SK-N-MC (cell line): ENCODE results near the gene B4GALT6.

ENCODE experiments used
- EZH2 ChIP-seq: fragments of 200-600 bp; sonication (generic); IDR thresholded peaks from one replicate; pipeline ENCODE4 v1.6.1; 2017; ENCODE audit warnings: antibody characterized with exemption
- POLR2AphosphoS5 ChIP-seq: IDR thresholded peaks from 2 replicates; pipeline ENCODE4 v1.6.1; 2012; ENCODE audit warnings: mild to moderate bottlenecking, low read depth, low read length, borderline replicate concordance

- TF ChIP-seq EZH2: no peak
- TF ChIP-seq POLR2AphosphoS5: no peak
Observed at GRCh38 chr18:31647127-31647753, 37.1 kb downstream of the B4GALT6 start.
